NCI-H2029 (cell line): ENCODE data around the gene NANOGP8.
"Not testable (repeated sequence)": the region's sequence is repeated elsewhere in the genome, so short reads cannot be mapped to it uniquely, and the experiment has no call there.

Experiments used
- DNase-seq: peaks from one replicate; lab custom pipeline; 2025; lab: John Stamatoyannopoulos, UW

The NANOGP8 gene

DNA sequence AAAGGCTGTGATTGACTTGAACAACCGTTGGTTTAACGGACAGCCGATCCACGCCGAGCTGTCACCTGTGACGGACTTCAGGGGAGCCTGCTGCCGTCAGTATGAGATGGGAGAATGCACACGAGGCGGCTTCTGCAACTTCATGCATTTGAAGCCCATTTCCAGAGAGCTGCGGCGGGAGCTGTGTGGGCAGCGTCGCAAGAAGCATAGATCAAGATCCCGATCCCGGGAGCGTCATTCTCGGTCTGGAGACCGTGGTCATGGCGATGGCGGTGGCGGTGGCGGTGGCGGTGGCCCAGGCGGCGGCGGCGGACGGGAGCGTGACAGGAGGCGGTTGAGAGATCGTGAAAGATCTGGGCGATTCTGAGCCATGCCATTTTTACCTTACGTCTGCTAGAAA lies 7.8 kb upstream of the NANOGP8 start:
- DNase-seq: no peak

DNA sequence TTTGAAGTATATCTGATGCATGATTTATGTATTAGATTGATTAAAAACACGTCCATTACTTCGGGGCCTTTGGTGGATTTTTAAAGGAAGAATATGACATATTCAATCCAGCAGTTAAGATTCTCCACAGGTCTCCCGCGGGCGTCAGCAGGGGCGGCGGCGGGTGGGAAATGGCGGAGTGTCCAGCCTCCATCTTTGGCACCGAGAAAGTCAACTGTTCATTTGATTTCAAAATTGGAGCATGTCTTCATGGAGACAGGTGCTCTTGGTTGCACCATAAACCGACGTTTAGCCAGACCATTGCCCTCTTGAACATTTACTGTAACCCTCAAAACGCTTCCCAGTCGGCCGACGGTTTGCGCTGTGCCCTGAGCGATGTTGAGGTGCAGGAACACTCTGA lies 7.2 kb upstream of the NANOGP8 start:
- no peak for DNase-seq

DNA sequence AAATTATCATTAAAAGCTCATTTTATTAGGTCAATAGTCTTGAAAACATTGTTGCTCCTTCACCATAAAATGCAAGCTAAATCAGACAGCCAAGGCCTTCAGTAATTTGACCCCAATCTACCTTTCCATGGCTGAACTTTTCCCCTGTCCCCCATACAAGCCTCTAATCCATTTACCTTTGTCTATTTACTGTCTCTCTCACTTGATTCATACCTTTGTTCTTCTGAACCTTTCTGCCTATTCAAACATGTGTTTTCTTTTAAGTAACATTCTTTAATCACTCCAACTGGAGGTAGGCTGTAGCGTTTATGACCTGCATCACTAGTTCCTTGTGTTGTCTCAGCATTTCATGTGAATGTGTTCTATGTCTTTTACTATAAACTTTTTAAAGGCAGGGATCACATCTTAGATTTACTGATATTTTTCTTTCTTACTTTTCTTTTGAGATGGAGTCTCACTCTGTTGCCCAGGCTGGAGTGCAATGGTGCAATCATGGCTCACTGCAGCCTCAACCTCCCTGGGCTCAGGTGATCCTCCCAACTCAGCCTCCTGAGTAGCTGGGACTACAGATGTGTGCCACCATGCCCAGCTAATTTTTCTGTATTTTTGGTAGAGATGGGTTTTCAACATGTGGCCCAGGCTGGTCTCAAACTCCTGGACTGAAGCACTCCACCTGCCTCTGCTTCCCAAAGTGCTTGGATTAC lies 5.2 kb upstream of the NANOGP8 start:
- no peak for DNase-seq

DNA sequence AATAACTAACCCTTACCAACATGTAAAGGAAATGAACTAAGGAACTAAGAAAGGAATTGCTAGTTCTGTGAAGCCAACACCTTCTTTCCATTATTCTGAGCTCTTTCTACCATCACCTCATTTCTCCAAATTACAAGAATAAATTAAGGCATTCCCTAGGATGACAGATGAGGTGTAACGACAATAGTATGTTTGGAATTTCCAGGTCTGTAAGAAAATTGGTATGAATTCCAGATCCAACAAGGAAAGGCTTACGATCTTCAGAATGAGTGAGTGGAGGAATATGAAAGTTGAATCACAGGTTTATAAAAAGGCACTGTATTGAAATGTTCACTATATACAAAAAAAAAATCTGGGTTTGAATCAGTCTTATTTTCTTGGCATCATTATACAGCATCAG lies 4.5 kb upstream of the NANOGP8 start:
- DNase-seq: no peak

DNA sequence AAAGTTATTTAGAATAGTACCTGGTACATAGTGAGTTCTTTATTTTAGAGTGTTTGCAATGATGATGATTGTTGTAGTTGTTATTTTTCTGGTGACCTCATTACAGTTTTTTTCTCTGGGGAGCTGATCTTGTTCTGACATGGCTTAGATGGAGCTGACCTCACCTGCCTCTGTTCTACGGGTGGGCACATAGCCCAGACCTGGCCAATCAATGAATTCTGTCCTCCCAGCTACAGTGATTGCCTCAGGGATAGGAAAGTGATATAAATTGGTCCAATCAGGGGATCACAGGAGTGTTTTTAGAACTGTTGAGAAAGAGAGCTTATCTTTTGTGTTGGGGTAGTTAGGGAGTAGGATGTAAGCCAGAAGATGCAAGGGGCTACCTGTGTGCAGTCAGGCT lies 3.2 kb upstream of the NANOGP8 start:
- no peak for DNase-seq

DNA sequence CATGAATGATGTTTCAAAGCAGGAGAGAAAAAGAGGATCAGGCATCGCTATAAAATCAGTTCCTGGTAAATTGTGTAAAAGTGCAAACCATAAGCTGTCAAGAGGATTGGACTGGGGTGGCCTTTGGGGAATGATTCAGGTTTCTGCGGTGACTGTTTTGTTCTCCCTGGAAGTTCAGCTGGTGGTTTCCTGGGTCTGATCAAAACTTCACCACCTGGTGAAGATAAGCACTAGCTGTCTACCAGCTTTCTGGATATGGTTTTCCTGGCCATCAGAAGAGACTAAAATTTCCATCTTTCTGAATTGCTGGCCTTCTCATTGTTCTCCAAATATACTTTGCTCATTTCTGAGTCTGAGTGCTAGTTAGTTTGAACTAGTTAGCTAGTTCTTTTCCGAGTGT lies 2.7 kb upstream of the NANOGP8 start:
- DNase-seq: no peak

DNA sequence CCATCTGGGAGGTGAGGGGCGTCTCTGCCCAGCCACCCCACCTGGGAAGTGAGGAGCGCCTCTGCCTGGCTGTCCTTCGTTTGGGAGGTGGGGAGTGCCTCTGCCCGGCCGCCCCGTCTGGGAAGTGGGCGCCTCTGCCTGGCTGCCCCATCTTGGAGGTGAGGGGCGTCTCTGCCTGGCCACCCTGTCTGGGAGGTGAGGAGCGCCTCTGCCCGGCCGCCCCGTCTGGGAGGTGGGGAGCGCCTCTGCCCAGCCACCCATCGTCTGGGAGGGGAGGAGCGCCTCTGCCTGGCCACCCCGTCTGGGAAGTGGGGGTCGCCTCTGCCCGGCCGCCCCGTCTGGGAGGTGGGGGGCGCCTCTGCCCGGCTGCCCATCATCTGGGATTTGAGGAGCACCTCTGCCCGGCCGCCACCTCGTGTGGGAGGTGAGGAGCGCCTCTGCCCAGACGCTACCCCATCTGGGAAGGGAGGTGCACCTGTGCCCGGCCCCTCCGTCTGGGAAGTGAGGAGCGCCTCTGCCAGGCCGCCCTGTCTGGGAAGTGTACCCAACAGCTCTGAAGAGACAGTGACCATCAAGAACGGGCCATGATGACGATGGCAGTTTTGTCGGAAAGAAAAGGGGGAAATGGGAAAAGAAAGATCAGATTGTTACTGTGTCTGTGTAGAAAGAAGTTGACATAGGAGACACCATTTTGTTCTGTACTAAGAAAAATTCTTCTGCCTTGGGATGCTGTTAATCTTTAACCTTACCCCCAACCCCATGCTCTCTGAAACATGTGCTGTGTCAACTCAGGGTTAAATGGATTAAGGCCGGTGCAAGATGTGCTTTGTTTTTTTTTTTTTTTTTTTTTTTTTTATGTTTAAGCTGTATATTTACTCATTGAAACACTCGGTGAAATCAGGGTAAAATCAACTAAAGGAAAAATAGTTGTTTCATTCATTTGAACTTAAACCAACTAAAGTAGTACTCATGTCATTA lies 2.4 kb downstream of the NANOGP8 start:
- DNase-seq: not testable (repeated sequence)

DNA sequence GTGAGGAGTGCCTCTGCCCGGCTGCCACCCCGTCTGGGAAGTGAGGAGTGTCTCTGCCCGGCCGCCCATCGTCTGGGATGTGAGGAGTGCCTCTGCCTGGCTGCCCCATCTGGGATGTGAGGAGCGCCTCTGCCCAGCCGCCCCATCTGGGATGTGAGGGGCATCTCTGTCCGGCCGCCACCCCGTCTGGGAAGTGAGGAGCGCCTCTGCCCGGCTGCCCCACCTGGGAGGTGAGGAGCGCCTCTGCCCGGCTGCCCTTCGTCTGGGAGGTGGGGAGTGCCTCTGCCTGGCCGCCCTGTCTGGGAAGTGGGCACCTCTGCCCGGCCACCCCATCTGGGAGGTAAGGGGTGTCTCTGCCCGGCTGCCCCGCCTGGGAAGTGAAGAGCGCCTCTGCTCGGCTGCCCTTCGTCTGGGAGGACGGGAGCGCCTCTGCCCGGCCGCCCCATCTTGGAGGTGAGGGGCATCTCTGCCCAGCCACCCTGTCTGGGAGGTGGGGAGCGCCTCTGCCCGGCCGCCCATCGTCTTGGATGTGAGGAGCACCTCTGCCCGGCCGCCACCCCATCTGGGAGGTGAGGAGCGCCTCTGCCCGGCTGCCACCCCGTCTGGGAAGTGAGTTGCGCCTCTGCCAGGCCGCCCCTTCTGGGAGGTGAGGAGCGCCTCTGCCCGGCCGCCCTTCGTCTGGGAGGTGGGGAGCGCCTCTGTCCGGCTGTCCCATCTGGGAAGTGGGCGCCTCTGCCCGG lies 3.3 kb downstream of the NANOGP8 start:
- not testable (repeated sequence) for DNase-seq

DNA sequence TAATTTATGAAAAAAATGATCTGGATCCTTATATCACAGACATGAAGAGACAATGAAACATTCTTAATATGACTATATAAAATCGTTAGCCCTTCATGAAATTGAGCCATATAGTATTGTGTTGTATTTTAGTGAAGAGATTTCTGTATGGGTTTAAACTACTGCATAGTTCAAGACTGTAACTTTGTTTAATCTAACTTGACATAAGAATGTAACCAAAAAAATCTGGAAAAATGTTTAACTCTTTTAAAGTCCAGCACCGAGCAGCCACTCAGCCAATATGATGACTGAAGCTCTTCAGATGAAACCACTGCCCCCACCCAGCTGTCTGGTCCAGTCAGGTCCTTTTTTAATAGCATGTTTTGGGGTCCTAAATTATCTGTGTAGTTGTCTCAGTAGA lies 4.9 kb downstream of the NANOGP8 start:
- DNase-seq: no peak

DNA sequence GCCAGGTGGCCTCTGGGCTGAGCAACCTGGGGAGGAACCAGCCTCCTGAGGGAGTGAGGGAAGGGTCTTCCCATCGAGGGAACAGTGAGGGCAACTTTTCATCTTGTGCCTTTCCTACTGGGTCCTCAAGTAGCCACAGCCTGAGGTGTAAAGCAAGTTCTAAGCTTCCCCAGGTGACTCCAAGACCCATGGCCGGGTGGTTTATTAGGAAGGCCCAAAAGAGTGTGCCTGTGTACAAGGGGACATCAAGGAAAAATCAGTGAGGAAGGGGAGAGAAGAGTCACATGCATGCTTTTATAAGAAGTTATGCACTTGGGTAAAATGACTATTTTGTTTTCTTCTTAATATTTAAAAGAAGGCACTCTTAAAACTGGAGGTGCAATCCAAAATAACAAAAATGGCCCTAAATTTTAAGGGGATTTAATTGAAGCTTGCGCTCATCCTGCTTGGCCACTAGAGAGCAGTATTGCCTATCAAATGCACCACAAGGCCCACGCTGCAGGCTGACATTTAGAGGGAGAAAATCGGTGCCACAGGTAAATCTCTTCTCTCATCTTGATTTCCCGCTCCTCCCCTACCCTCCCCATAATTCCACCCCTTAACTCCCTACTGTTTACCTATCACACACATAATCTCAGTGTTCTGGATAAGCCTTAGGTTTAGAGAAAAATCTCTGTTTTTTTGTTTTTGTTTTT lies 6.7 kb downstream of the NANOGP8 start:
- no peak for DNase-seq

DNA sequence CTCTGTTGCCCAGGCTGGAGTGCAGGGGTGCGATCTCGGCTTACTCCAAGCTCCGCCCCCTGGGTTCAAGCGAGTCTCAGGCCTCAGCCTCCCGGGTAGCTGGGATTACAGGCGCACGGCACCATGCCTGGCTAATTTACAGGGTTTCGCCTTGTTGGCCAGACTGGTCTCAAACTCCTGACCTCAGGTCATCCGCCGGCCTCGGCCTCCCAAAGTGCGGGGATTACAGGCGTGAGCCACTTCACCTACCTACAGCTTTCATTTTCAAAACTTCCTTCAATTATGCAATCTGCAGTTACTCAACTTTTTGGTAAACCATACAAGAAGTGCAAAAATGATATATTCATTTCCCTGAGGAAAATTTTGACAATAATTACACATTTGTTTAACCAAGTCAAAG lies 14.0 kb downstream of the NANOGP8 start:
- no peak for DNase-seq

DNA sequence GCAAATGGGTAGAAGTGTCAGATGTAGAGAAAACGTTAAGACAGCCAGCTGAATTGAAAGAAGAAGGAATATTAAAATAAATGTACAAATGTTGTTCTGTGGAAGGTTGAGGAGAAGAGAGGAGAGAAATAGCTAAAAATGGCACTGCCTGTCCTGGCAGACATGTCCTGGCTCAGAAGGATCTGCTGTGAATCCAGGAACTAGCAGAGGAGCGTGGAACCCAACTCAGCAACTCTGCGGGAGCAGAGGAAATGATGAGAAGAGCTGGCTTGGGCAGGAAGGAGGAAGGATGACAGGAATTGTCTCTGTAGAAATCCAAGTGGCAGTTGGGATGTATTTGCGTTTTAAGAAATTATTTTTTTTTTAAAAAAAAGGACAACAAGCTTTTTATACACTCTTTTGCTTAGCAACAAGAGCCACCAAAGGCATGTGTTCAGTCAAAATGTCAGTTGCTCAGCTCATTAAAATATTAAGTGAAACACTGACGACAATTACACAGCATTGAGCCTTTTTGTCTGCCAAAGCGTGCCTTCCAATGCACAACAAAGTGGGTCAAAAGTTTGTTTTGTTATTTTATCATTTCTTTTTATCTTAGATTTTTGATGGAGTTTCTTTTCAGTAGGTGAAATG lies 16.1 kb downstream of the NANOGP8 start:
- no peak for DNase-seq

DNA sequence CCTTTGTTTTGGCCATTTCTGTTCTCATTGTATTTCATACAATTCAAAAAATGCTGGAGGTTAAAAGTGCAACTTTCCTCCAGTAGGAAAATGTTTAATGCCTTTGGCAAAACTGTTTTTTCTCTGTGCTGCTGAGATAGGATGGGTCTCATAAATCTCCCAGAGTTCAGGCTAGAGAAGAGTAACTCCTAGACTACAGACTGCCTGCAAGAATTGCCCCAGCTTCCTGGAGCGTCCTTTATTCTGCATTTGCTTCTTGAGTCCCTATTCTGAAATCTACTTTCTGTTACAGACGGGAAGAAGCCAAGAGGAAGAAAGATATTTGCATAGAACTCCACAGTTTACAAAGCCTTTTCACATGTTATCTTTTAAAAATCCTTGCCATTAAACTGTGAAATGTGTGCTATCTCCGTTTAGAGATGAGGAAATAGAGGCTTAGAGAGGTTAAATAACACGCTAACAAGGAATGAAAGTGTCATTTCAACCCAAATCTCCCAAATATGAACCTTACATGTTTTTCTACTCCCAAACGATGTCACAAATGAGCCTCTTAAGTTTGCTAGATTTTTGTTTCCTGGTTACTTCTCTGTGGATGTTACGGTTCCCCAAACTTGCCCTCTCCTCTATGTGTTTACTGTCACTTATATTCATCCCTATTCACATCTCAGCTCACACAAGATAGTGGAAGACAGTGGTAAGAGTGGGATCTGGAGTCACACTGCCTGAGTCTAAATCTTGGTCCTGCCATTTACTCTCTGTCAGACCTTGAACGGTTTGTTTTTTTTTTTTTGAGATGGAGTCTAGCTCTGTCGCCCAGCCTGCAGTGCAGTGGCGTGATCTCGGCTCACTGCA lies 17.4 kb downstream of the NANOGP8 start:
- no peak for DNase-seq

DNA sequence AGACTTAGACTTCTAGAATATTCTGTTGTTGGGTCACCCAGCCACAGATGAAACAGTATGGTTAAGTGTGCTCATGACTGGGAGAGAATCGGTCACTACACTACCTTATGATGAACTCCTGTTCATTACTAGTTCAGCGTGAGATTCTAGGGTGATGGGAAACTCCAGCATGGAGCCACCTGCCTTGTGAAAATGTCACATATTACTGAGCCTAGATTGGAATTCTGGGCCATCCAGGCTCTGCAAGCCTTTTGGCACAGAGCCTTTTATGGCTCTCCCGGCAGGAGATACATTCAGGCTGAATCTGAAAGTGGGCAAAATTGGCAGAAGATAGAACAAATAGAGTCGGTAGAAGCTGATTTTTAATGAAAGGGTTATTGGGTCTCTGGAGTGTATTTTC lies 19.0 kb downstream of the NANOGP8 start:
- no peak for DNase-seq

DNA sequence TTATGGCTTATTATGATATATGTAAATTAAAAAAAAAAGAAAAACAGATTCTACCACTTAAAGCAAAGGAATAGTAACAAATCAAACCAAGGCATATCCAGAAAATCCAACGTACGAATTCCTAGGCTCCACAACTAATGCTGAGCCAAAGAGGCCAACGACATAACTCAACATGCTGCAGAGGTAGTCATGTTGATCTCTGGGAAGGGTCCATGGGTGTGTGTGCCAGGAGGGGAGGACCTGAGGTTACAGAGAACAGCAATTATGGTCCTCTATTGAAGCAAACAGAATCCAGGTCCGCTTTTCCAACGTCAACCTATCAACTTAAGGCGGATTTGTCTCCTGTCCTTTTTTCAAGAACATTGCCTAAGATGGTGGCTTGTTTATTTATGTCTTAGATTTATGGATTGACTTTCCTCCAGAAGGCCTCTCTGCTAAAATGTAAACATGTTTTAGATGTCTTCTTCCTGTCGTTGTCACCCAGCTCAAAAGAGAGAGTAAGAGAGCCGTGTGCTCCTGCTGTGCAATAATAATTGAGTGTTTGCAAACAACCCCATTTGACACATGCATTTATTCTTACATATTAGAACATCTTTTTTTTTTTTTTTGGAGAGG lies 20.4 kb downstream of the NANOGP8 start:
- no peak for DNase-seq

DNA sequence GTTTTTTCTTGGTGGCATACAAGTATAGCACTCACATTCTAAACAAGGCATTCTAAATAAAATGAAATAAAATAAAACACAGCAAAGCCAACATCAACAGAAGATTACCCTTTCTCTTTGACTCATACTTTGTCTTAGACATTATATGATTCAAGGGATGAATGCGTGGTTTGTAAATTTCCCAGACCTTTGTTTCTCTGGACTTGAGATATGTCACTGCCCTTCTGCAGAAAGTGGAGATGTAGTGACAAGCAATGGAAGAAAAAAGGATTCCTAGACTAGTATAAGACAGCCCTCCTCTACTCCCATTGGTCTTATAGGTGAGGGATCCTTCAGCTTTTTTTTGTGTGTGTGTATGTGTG lies 22.4 kb downstream of the NANOGP8 start:
- no peak for DNase-seq

DNA sequence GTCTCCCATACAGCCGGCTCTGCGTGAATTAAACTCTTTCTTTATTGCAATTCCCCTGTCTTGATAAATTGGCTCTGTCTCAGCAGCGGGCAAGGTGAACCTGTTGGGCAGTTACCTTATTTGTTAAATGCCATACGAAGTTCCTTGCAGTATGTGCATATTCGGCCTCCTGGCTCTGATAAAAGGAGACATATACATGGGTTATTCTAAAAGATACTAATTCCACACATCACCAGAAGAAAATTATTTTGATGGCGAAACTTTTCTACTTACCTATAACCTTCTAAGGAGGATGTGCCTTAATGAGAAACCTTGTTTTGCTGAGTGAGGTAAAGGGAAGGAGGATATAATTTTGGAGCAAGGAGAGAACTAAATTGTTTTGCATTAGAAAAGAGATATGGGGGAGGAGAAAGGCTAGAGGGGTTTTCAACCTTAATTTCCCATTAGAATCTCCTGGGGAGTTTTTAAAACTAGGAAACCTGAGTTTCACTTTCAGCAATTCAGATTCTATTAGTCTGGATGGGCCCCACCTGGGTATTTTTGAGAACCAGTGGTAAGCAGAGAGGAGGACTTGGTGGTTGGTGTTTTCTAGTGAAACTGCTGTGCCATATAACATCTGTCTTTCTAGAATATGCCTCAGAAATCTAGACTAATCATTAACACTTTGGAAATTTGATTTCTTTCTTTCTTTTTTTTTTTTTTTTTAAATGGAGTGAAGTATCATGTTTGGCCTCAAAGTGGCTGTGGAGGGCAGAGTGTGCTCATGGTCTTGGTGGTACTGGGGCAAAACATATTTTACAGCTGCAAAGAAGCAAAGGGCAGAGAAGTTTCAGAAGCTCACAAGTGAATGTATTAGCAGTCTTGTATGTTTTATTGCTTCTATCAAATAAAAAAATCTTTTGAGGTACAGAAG lies 23.0 kb downstream of the NANOGP8 start:
- DNase-seq: no peak

DNA sequence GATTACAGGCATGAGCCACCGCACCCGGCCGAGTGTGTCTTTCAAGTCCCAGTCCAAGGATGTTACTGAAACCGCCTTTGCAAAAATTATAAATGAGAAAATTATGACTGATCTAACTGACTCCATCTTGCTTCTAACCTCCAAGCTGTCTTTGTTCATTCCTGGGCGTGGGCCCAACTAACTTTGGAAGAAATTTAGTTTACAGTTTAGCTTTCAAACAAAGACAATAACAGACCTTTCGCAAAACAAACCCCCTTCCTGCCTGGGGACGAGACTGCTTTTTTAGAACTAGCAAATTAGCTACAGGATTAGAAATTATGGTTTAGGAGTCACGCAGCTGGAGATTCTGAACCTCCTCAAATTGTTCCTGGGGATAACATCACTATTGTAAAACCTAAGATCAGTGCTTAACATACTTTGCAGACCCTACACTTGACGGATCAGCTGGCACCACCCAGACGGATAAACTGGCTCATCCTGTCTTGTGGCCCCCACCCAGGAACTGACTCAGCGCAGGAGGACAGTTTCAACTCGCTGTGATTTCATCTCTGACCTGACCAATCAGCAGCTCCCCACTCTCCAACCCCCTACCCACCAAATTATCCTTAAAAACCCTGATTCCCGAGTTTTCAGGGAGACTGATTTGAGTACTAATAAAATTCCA lies 23.8 kb downstream of the NANOGP8 start:
- DNase-seq: no peak

DNA sequence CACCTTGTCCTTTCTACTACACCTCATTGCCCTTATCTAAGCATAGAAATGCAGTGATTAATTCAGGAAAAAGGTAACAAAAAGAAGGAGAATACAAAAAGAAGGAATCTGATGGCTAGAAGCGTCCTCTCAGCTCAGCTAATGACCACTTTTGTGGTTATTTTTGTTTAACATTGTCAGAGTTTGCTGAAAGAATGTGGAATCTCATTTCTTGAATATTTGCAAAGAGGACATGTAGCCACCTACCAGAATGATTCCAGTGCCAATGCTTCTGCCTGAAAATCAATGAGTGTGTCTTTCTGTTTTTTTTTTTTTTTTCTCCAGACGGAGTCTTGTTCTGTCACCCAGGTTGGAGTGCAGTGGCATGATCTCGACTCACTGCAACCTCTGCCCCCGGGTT lies 24.5 kb downstream of the NANOGP8 start:
- DNase-seq: no peak
